ENCODE measurements around the gene DBN1. TPM values are rescaled to one million over a fixed set of nuclear protein-coding genes. Genes with fewer than 3 reads are reported as not detected.

Gene DBN1
- total and polyA plus RNA-seq, 2 donors (not counting 3 experiments of a cell fraction or from before 2014, with no cell fraction given), result 198 to 336 TPM

- Histone ChIP-seq H3K9ac (replicated peaks; ENCODE audit: extremely low read depth, insufficient read depth, low read length) (no peak overlapping the region), H3K27ac (ENCODE audit: insufficient read depth, low read depth, low read length) (no peak overlapping the region), H3K4me2 (ENCODE audit: insufficient read depth, low read length) (no peak overlapping the region), H3K9me1 (replicated peaks; ENCODE audit: control insufficient read depth, extremely low read depth, insufficient read depth, low read length) (no peaks in the 10 kb centered on the region), H3K4me3 (replicated peaks in 1 of 3; ENCODE audit: insufficient read depth in 1 of 3, low read depth in 1 of 3, low read length in 3 of 3) (no peak overlapping the region), H3K36me3 (ENCODE audit: control insufficient read depth in 2 of 2, extremely low read depth in 1 of 2, insufficient read depth in 2 of 2, low read length in 2 of 2) (peaks cover 11 to 31% of the 10 kb centered on the region in 2 experiments), H3K9me3 (replicated peaks; ENCODE audit: control insufficient read depth, insufficient read depth, low read length) (no peaks in the 10 kb centered on the region), H4K20me1 (replicated peaks; ENCODE audit: control insufficient read depth, extremely low read depth, insufficient read depth, low read length) (no peaks in the 10 kb centered on the region), H3K4me1 (ENCODE audit: control insufficient read depth, extremely low read depth, insufficient read depth, low read length) (no peaks in the 10 kb centered on the region), H2AFZ (ENCODE audit: low read depth, low read length) (no peak overlapping the region), H3K27me3 (ENCODE audit: control insufficient read depth in 2 of 2, insufficient read depth in 2 of 2, low read length in 2 of 2) (no peaks in the 10 kb centered on the region), H3K79me2 (ENCODE audit: control insufficient read depth, insufficient read depth, low read length) (no peaks in the 10 kb centered on the region)
- no peak for TF ChIP-seq MAX (IDR thresholded peaks at IDR 0.05; ENCODE audit: insufficient read depth, insufficient read length)
- TF ChIP-seq FOS (IDR thresholded peaks at IDR 0.05; ENCODE audit: borderline replicate concordance, insufficient read depth, low read length), result no peak
- TF ChIP-seq JUN (IDR thresholded peaks at IDR 0.05; ENCODE audit: borderline replicate concordance, insufficient read depth, insufficient read length, low read depth), result no peak
- no peak for TF ChIP-seq EZH2 (IDR thresholded peaks at IDR 0.05; ENCODE audit: borderline replicate concordance, low read depth, low read length, severe bottlenecking)
- TF ChIP-seq POLR2AphosphoS5 (IDR thresholded peaks at IDR 0.05; ENCODE audit: insufficient read depth, low read depth, low read length), result no peak
- TF ChIP-seq GATA2 (IDR thresholded peaks at IDR 0.05; ENCODE audit: insufficient read depth, insufficient read length, low read depth, low read length), result no peak
- TF ChIP-seq POLR2A (IDR thresholded peaks at IDR 0.05; ENCODE audit: low read depth, low read length), result no peak
- no peak for TF ChIP-seq MYC (IDR thresholded peaks at IDR 0.05; ENCODE audit: low read depth, low read length)
- no peak for TF ChIP-seq CTCF (IDR thresholded peaks at IDR 0.05; ENCODE audit: extremely low read depth in 1 of 2, insufficient read depth in 1 of 2, low read depth in 1 of 2, low read length in 2 of 2)
- no TSS peak for BruUV-seq (replicated peaks)
- CTCF ChIA-PET, result interaction anchor here (1.1 kb wide), 1 partner anchor 19 kb away, joined by 3 read pairs; no protein-coding TSS in a partner anchor
- dilution Hi-C loops (cut with MboI; ENCODE audit: extremely low pct_ligation_motif_present, low sequenced_read_pairs), result no loop called here
- intact Hi-C loops (cut with micrococcal nuclease), result no loop called here
- POLR2A ChIA-PET, result no interaction called here
- FAIRE-seq, result no peak
- DNase-seq (ENCODE audit: low read depth, low spot score), result no peak
Observed at GRCh38 chr5:177435847-177436536, 37.4 kb downstream of the DBN1 start.
